ENCODE measurements around the gene DNAJC18. TPM values are rescaled to one million over a fixed set of nuclear protein-coding genes. Genes with fewer than 3 reads are reported as not detected.
"Not testable (repeated sequence)": the region's sequence is repeated elsewhere in the genome, so short reads cannot be mapped to it uniquely, and the experiment has no call there.

DNAJC18 gene
- polyA plus RNA-seq, 1 experiment: 17.7 TPM

- TF ChIP-seq CTCF (IDR thresholded peaks at IDR 0.05; ENCODE audit: low read depth, low read length): no peak
- ChIA-PET CTCF (no interaction called here), POLR2A (interaction anchor here (0.6 kb wide), 1 partner anchor 31 kb away, joined by 3 read pairs; no protein-coding TSS in a partner anchor)
- Histone ChIP-seq H3K4me3 (ENCODE audit: low read depth, low read length) (no peak overlapping the region), H3K27ac (ENCODE audit: low read depth, low read length) (no peak overlapping the region), H3K9me3 (ENCODE audit: control insufficient read depth, insufficient read depth, low read length) (no peaks in the 10 kb centered on the region; the same call in 1 of the 2 replicates), H3K27me3 (ENCODE audit: control insufficient read depth, insufficient read depth, low read length) (no peaks in the 10 kb centered on the region)
- DNase-seq (ENCODE audit: low read depth, low spot score): no peak
Measured at GRCh38 chr5:139451176-139451575, 11.9 kb upstream of the DNAJC18 start.

GRCh38 chr5:139446956-139447779, 7.8 kb upstream of the DNAJC18 start:
- no peak for TF ChIP-seq CTCF (IDR thresholded peaks at IDR 0.05; ENCODE audit: low read depth, low read length)
- Histone ChIP-seq H3K4me3 (ENCODE audit: low read depth, low read length) (no peak overlapping the region), H3K9me3 (ENCODE audit: control insufficient read depth, insufficient read depth, low read length) (no peaks in the 10 kb centered on the region), H3K27me3 (ENCODE audit: control insufficient read depth, insufficient read depth, low read length) (no peaks in the 10 kb centered on the region), H3K27ac (ENCODE audit: low read depth, low read length) (no peak overlapping the region)
- ChIA-PET CTCF (no interaction called here), POLR2A (no interaction called here)
- no peak for DNase-seq (ENCODE audit: low read depth, low spot score)

- POLR2A ChIA-PET: interaction anchor here (0.7 to 1.3 kb wide), 3 partner anchors 32 to 206 kb away, joined by 3 to 4 read pairs (median 3); no protein-coding TSS in a partner anchor
- CTCF ChIA-PET: interaction anchor here (0.6 to 1.5 kb wide), 3 partner anchors 13 to 69 kb away, joined by 5 read pairs; no protein-coding TSS in a partner anchor
- no peak overlapping the region for H3K4me3 ChIP-seq (ENCODE audit: low read depth, low read length)
- TF ChIP-seq CTCF (IDR thresholded peaks at IDR 0.05; ENCODE audit: low read depth, low read length): no peak
- H3K9me3 ChIP-seq (ENCODE audit: control insufficient read depth, insufficient read depth, low read length): no peaks in the 10 kb centered on the region; the same call in 1 of the 2 replicates
- peak overlapping the region; percentile 21 for H3K27ac ChIP-seq (ENCODE audit: low read depth, low read length)
- H3K27me3 ChIP-seq (ENCODE audit: control insufficient read depth, insufficient read depth, low read length): no peaks in the 10 kb centered on the region
- peak; percentile 53 for DNase-seq (ENCODE audit: low read depth, low spot score)
Measured at GRCh38 chr5:139445325-139446170, 6.2 kb upstream of the DNAJC18 start.

- H3K9me3 ChIP-seq (ENCODE audit: control insufficient read depth, insufficient read depth, low read length): no peaks in the 10 kb centered on the region; the same call in 1 of the 2 replicates
- H3K27ac ChIP-seq (ENCODE audit: low read depth, low read length): peak overlapping the region; percentile 31
- TF ChIP-seq CTCF (IDR thresholded peaks at IDR 0.05; ENCODE audit: low read depth, low read length): no peak
- ChIA-PET POLR2A (interaction anchor here (1.1 kb wide), 1 partner anchor 38 kb away, joined by 5 read pairs; no protein-coding TSS in a partner anchor), CTCF (interaction anchor here (1.3 kb wide), 1 partner anchor 21 kb away, joined by 7 read pairs; no protein-coding TSS in a partner anchor)
- peak; percentile 20 for DNase-seq (ENCODE audit: low read depth, low spot score)
- no peaks in the 10 kb centered on the region for H3K27me3 ChIP-seq (ENCODE audit: control insufficient read depth, insufficient read depth, low read length)
- H3K4me3 ChIP-seq (ENCODE audit: low read depth, low read length): no peak overlapping the region
Measured at GRCh38 chr5:139443831-139444453, 4.6 kb upstream of the DNAJC18 start.

GRCh38 chr5:139440416-139440815, 1.1 kb upstream of the DNAJC18 start:
- H3K27me3 ChIP-seq (ENCODE audit: control insufficient read depth, insufficient read depth, low read length); H3K27ac ChIP-seq (ENCODE audit: low read depth, low read length); POLR2A ChIA-PET; H3K4me3 ChIP-seq (ENCODE audit: low read depth, low read length); H3K9me3 ChIP-seq (ENCODE audit: control insufficient read depth, insufficient read depth, low read length); CTCF ChIA-PET; DNase-seq (ENCODE audit: low read depth, low spot score): not testable (repeated sequence)
